LoVo (cell line): ENCODE measurements around the gene RRM2.
"Not testable (repeated sequence)": the region's sequence is repeated elsewhere in the genome, so short reads cannot be mapped to it uniquely, and the experiment has no call there.

Experiments used
- DNase-seq: peaks from one replicate; pipeline ENCODE4 v3.0.0-alpha.2; 2016; ENCODE audit warnings: low spot score

The RRM2 gene

GRCh38 chr2:10132596-10132995 lies 10.1 kb downstream of the RRM2 start:
- no peak for DNase-seq

- DNase-seq: no peak
Measured at GRCh38 chr2:10132996-10133647, 10.6 kb downstream of the RRM2 start.

GRCh38 chr2:10135296-10136089 lies 13.0 kb downstream of the RRM2 start:
- no peak for DNase-seq

- DNase-seq: no peak
Measured at GRCh38 chr2:10136101-10136934, 13.8 kb downstream of the RRM2 start.

GRCh38 chr2:10137053-10137843 lies 14.7 kb downstream of the RRM2 start:
- DNase-seq: no peak

- DNase-seq: no peak
Measured at GRCh38 chr2:10139536-10139935, 17.0 kb downstream of the RRM2 start.

GRCh38 chr2:10140841-10141610 lies 18.5 kb downstream of the RRM2 start:
- no peak for DNase-seq

GRCh38 chr2:10141736-10142639 lies 19.4 kb downstream of the RRM2 start:
- no peak for DNase-seq

- DNase-seq: no peak
Measured at GRCh38 chr2:10142640-10142965, 20.1 kb downstream of the RRM2 start.

- no peak for DNase-seq
Measured at GRCh38 chr2:10144771-10145518, 22.4 kb downstream of the RRM2 start.

GRCh38 chr2:10145519-10146357 lies 23.2 kb downstream of the RRM2 start:
- DNase-seq: no peak

- no peak for DNase-seq
Measured at GRCh38 chr2:10146366-10147005, 23.9 kb downstream of the RRM2 start.

- DNase-seq: not testable (repeated sequence)
Measured at GRCh38 chr2:10147050-10147660, 24.6 kb downstream of the RRM2 start.

GRCh38 chr2:10148268-10148667 lies 25.7 kb downstream of the RRM2 start:
- no peak for DNase-seq

- no peak for DNase-seq
Measured at GRCh38 chr2:10149635-10150034, 27.1 kb downstream of the RRM2 start.

GRCh38 chr2:10150436-10150835 lies 27.9 kb downstream of the RRM2 start:
- DNase-seq: no peak

- DNase-seq: no peak
Measured at GRCh38 chr2:10151462-10151861, 28.9 kb downstream of the RRM2 start.

- DNase-seq: no peak
Measured at GRCh38 chr2:10157293-10157692, 34.8 kb downstream of the RRM2 start.
